Stimulated activated CD4-positive, alpha-beta T cell treated with anti-CD3 and anti-CD28 coated beads, Interleukin-15, amount 100 ng/mL, for 24 hours (primary cell): Measurements from ENCODE around the gene C10orf90.

Experiments used
- DNase-seq: peaks from one replicate; pipeline ENCODE4 v3.0.0-alpha.2; 2020

C10orf90 gene

DNA sequence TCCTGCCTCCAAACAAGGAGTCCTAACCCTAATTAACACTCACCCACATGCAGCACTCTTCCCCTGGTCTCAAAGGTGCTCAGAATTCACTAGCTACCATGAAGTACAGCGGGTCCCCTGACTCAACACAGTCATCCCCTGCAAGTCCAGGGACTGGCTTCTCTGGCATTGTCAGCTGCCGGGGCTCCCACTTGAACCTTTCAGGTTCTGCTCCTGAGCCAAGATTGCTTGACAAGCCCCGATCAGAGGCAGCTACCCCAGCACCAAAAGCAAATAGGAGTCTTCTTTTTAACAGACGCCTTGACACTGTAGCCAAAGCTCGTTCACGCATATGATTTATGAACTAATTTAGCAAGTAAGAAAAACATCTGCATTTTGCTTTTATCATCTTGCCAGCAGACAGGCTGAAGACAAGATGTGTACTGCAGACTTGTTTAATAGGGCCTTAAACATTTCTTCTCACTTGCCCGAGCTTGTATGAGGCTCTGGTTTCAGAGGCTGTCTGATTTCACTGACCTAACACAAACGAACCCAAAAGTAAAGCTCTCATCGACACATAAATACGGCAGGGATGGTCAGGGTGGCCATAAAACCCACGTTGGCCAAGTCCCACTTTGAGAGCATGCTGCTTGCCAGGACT, 214.6 kb downstream of the C10orf90 start:
- no peak for DNase-seq

DNA sequence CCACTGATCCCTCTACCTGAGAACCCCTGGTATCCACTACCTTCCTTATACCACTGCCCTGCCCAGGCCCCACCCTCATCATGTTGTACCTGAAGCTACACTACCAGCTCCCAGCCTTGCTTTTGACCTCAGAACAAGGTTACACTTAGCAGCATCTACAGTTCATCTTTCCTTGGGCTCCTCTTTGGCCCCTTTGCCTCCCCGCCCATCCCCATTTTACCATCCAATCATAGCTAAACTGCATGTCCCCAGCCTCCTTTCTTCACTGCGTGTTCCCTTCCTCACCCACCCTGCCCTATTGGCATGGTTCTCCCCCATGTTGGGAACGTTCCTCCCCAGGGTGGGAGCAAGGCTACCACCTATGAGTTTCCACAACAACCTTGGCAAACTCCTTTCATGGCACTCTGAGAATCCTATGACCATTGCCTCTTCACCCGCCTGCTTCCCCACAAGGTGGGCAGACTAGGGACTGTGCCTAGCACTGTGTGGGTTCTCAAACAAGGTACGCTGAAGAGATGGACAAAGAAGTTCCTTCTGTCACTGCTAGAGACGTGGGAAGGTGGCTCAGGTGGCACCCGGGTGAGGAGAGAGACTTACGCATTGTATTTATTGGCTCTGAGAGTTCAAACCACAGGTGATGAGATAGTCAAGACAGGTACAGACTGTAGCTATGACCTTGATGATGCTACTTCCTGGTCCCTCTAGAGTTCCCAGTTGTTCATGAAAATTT, 215.3 kb downstream of the C10orf90 start:
- DNase-seq = no peak

DNA sequence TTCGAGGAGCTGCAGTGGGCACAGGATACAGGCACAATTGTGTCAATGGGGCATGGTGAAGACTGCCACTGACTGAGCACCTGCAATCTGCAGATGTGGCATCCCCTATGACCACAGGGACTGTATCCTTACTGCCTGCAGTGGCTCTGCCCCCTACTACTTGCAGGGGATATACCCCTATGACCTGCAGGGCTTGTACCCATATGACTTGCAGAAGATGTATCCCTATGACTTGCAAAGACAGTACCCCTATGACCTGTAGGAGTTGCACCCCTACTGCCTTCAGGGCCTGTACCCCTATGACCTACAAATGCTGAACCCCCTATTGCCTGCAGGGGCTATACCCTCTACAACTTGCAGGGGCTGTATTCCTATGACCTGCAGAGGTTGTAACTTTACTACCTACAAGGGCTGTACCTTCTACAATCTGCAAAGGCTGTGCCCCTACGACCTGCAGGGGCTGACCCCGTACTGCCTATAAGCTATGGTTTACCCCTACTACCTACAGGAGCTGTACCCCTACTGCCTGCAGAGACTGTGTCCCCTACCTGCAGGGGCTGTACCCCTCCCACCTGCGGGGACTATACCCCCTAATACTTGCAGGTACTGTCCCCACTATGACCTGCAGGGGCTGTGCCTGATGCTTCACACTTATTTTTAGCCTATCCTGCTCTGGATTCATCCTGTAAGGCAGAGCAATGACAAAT, 216.3 kb downstream of the C10orf90 start:
- no peak for DNase-seq

DNA sequence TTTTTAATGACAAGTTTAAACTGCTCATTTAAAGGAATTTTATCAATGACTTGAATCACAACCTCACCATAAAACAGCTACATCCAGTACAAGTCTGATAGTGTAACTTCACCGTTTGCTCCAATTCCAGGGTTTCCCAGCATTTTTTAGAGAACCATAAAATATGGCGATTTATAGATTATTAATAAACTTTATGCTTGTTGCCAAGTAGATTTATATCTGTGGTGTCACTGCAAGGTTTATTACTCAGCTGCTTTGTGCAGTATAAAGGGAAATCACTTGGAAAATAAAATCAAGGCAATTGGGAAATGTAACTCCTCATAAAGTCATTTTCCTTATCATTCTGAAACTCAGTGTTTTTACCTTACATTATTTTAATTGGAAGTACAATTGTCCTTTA, 218.2 kb downstream of the C10orf90 start:
- no peak for DNase-seq

GRCh38 chr10:126448091-126448490, 222.4 kb downstream of the C10orf90 start:
- DNase-seq = no peak

DNA sequence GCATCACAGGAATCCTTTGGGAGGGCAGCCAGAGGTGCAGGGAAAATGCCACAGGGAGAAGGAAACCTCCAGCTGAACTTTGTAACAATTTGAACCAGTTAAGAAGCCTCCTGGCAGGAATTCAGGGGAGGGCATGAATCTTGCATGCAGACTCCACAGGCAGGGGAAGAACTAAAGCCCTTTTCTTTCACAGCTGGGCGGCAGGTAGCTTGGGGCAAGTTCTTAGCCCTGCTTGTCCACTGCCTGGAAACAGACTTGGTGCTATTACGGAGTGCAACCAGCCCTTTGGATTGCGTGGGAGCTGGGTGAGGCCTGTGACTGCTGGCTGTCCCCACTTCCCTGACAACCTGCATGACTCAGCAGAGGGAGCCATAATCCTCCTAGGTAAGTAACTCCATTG, 230.6 kb downstream of the C10orf90 start:
- DNase-seq = no peak

- DNase-seq = no peak
Observed at GRCh38 chr10:126438407-126438783, 232.1 kb downstream of the C10orf90 start.

DNA sequence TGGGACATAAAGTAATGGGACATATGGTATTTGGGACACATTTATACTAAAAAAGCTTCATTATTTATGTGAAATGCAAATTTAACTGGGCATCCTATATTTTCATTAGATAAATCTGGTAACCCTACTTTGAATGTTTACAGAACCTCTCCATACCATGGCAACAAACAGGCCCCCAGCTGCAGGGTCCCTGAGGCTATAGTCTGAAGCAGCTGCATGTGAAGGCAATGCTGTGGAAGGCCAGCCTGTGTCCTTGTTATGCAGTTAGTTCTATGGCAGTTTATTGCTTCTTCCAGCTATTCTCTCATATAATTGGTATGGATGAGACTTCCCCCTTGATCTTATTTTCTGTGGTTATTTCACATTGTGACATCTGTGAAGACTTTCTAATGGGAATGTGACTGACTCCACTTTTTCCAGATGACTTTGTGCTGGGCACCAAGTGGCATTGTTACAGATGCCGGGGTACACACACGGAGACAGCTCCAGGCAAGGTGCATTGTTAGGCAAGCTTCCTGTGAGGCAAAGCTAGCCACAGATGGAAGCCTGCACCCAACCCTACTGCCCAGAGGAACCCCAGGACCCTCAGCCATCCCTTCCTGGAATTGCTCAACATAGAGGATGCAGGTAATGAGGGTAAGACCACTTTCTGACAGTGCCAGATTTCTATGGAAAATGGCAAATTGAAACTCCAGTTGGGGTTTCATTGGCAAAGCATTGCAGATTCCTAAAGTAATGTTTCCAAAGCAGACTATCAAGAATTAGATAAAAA, 232.7 kb downstream of the C10orf90 start:
- DNase-seq = no peak

DNA sequence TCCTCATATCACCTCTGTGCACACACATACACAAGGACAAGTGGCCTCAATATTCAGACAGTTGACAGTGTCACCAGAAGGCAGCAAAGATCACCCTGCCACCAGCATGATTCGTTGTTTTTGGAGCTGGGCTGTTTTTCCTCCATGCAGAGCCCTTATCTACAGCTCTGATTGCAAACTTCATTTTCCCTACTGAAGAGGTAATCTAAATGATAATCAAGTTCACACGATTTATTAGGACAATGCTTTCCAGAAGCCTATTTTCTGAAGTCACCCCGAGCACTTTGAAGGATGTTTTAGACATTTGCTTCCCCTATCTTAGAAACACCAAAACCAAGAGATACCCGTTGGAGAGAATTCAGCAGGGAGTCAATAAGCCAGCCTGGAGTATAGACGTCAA, 236.3 kb downstream of the C10orf90 start:
- DNase-seq = no peak

- no peak for DNase-seq
Observed at GRCh38 chr10:126433351-126433750, 237.1 kb downstream of the C10orf90 start.

- no peak for DNase-seq
Observed at GRCh38 chr10:126432507-126432906, 238.0 kb downstream of the C10orf90 start.

DNA sequence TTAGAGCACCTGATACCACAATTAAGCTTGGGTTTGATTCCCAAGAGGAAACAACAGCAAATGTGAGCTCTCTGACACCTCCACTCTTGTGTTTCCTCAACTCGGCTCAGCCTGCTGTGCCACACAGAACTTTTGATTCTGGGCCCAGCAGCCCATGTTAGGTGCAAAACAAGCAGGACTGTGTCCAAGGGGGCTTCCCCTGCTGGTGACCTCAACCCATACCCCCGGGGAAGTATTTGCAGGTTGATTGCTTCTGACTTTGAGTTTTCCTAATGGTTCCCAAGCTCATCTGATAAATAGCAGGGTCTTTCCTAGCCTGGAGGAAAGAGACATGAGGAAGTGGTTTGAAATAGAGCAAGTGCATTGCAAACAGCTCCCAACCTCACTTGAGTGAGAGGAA, 238.7 kb downstream of the C10orf90 start:
- no peak for DNase-seq

DNA sequence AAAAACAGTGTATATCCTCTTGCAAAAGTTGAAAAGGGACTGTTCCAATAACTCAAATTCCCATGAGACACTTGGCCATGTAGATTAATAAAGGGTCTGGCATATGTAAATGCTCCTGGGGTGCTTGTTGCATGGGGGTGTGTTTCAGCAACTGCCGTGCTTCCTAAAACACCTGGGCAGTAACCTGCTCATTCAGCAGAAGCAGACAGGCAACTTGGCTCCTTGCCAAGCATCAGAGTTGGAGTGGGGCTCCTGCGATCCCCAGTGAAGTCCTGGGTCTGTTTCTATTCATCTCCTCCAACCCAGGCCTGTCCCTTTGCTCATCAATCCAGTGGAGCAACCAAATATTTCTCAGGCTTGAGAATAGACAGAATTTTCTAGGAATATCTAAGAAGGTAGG, 240.0 kb downstream of the C10orf90 start:
- DNase-seq = no peak

DNA sequence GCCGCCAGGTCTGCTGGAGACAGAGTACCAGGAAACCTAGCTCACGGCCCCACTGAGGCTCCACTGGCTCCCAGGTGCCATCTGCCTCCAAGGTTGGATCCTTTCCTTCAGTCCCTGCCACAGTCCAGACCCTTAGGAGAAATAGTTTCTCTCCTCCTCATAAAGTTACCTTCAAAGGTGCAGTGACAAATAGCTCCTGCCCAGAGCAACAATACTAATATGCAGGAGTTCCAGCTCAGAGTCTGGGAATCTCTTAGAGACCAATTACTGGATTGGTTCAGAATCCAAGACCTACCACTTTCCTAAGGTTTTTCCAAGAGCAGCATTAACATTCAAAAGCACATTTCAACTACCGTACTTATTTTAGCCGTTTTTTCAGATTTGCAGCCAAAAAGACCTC, 241.2 kb downstream of the C10orf90 start:
- DNase-seq = no peak

DNA sequence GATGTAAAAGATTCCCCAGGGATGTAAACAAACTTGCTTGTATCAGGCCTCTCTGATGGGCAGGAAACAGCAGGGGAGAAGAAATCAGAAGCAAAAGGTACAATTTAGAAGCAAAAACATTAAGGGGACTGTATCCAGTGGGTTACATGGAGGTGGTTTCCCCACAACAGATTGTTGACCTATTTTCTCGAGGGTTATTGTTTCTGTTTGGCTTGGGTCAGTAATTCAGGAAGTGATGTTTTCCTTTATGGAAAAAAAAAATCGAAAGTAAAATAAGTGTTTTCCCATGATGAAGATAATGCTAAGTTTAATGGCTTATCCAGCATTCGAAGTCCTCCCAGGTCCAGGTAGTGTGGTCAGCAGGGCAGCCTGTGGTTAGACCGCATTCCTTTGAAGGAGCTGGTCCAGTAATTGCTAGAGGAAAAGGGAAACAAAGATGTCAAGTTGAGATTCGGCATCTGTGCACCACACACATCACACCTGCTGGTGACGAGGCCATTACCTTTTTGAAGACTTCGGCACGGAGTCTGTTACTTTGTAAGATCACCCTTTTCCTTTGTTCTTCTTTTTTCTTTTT, 244.9 kb downstream of the C10orf90 start:
- no peak for DNase-seq

GRCh38 chr10:126425032-126425431, 245.5 kb downstream of the C10orf90 start:
- no peak for DNase-seq

DNA sequence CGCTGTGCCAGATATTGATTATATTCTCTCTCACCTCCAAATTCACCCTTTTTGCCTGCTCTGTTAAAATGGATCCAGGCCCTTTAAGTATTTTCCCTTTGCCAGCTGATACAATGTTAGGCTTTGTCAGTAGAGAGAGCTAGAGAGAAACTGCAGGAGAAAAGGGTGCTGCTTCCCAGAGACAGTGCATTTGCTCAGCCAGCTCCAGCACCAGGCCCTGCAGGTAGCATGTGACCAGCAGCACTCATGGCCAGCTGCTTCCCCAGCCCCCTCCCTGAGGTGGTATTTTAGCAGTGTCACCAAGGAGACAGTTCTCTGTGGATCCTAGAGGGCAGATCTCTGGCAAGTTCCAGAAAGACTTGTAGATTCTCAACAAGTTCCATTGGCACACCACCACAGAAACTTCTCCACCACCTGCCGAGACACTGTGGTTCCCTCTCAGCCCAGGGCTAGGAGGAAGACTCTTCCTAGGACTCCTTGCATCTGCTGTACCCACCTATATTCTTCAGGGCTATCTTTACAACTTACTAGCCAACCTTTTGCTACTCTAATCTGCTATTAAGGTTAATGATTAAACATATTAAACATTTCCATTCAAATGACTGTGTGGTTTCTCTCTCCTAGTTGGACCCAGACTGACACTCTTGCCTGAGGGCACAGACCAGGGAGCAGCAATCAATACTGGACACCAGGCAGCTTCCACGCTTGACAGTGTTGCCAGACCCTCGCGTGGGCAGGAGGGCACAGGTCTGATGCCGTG, 246.6 kb downstream of the C10orf90 start:
- no peak for DNase-seq

- no peak for DNase-seq
Observed at GRCh38 chr10:126422567-126422966, 247.9 kb downstream of the C10orf90 start.

GRCh38 chr10:126421756-126422256, 248.7 kb downstream of the C10orf90 start:
- DNase-seq = no peak

GRCh38 chr10:126420567-126421300, 249.8 kb downstream of the C10orf90 start:
- no peak for DNase-seq

DNA sequence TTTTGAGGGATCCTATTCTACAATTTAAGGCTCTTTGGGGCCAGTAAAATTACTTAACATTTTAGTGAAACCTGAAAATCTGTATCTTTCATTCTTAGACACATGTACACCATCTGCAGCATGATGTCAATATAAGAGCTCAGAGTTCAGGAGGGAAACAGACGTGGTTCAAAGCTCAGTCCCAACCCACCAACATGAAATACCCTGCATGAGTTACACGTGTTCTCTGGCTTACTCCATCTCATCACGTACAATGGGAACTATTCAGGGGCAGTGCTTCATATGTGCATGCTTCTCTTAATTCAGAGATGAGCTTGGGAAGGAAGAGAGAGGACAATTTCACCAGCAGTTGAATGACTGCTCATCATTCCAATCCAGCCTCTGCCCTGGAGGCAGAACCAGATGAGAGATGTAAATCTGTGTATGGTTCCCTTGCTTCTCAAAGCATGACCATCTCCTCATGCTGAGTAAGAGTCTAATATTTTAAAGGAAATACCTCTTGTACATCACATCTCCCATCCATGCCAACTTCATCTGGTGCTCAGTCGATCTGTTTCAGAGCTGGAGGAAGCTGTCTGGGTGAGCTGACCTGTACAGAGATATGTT, 253.2 kb downstream of the C10orf90 start:
- no peak for DNase-seq
